Fibroblast of lung (primary cell): ENCODE measurements around the gene FAM83E.

Experiments used
- CTCF ChIP-seq, 2 donors: IDR thresholded peaks in 1 of 2; conservative IDR thresholded peaks in 1 of 2; 1 replicate in 1 of 2; 2 replicates in 1 of 2; pipeline ENCODE4 v1.5.1; 2011 to 2012; ENCODE audit warnings: low read length in 2 of 2, control low read depth in 1 of 2, inconsistent platforms in 1 of 2, low read depth in 1 of 2, mild to moderate bottlenecking in 1 of 2
- EZH2 ChIP-seq: IDR thresholded peaks from 2 replicates; pipeline ENCODE4 v1.5.1; 2012; ENCODE audit warnings: low read length, control low read depth, mild to moderate bottlenecking; ENCODE audit errors: missing control alignments

DNA sequence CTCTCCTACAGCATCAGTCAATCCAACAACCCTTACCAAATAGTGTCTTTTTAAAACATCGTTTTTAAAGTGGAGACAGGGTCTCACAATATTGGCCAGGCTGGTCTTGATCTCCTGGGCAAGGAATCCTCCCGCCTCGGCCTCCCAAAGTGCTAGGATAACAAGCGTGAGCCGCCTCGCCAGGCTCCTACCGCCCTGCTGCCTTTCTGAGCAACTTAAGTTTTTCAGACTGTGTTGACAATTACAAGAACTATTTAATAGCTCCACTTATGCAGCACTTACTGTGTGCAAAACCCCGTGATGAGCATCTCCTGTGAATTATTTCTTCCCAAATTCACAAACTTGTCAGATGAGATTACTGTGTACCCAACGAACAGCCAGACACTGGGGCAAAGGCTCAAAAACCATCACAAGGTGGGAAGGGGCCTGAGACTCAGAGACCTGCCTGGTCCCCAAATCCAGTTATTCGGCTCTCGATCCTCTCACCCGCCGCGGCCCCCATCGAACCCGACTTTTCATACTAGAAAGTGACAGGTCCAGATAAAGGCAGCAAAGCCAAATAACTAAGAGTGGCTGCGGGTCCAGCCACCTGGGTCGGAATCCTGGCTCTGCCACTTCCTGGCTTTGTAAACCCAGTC lies 3.5 kb upstream of the FAM83E start:
- no peak for TF ChIP-seq EZH2
- TF ChIP-seq CTCF (conservative IDR thresholded peaks at IDR 0.05 in 1 of 2, IDR thresholded peaks at IDR 0.05 in 1 of 2; ENCODE audit: low read depth in 1 of 2, low read length in 2 of 2), result no peak
